Esophagus squamous epithelium (tissue), 5 donors: Measurements from ENCODE around the gene LIG3. TPM values are rescaled to one million over a fixed set of nuclear protein-coding genes. Genes with fewer than 3 reads are reported as not detected.
"Not testable (repeated sequence)": the region's sequence is repeated elsewhere in the genome, so short reads cannot be mapped to it uniquely, and the experiment has no call there.

Experiments used
- DNase-seq: peaks from one replicate; lab custom pipeline; 2025; lab: John Stamatoyannopoulos, UW
- H3K27ac ChIP-seq, 4 donors: fragments of 200-600 bp; sonication (generic); one replicate each; pipeline ENCODE4 v1.5.1; 2016 to 2019; ENCODE audit warnings: mild to moderate bottlenecking in 1 of 4
- H3K27me3 ChIP-seq, 4 donors: fragments of 200-600 bp; sonication (generic); 1 replicate in 3 of 4; 2 replicates in 1 of 4; pipeline versions ENCODE4 v1.5.1 to v1.6.0; 2017 to 2021; ENCODE audit warnings: antibody characterized with exemption in 1 of 4
- H3K36me3 ChIP-seq, 3 donors: fragments of 200-600 bp; sonication (generic); one replicate each; pipeline ENCODE4 v1.5.1; 2016 to 2019
- H3K4me1 ChIP-seq, 3 donors: fragments of 200-600 bp; sonication (generic); one replicate each; pipeline ENCODE4 v1.5.1; 2017 to 2019
- H3K4me3 ChIP-seq, 4 donors: fragments of 200-600 bp; sonication (generic); 1 replicate in 3 of 4; 2 replicates in 1 of 4; pipeline ENCODE4 v1.5.1; 2016 to 2019; ENCODE audit warnings: mild to moderate bottlenecking in 2 of 4, moderate library complexity in 1 of 4
- H3K9me3 ChIP-seq, 3 donors: fragments of 200-600 bp; sonication (generic); one replicate each; pipeline ENCODE4 v1.5.1; 2016 to 2019
- CTCF ChIP-seq, 6 experiments: fragments of 450-650 bp in 4 of 6; fragments of 200-600 bp in 2 of 6; sonication (generic) in 2 of 6; IDR thresholded peaks; one replicate each; pipeline ENCODE4 v1.5.1; 2016 to 2019; ENCODE audit warnings: antibody characterized with exemption in 6 of 6, mild to moderate bottlenecking in 4 of 6, moderate library complexity in 4 of 6
- POLR2A ChIP-seq, 4 donors: fragments of 450-650 bp; IDR thresholded peaks; one replicate each; pipeline ENCODE4 v1.6.1; 2017; ENCODE audit warnings: antibody characterized with exemption in 4 of 4, mild to moderate bottlenecking in 4 of 4, moderate library complexity in 3 of 4
- WGBS, 2 donors: methylation state at CpG; one replicate each; pipeline ENCODE4 v1.1.5; 2018; 5-methylcytosine and 5-hydroxymethylcytosine counted together
- intact Hi-C: fragments of 100-400 bp; cut with DNase I; formaldehyde crosslinking; loops from one replicate; pipeline ENCODE4 v1.15.0; 2022
- total RNA-seq, 4 donors: library from RNA; depleted of rRNA; stranded (reverse); fragments of >200 nt; gene quantifications; one replicate each; pipeline ENCODE4 v1.1.0, GENCODE V29; 2016
- donor health status: DM: yes; HTN: yes; CAD: no.

LIG3 gene
- total RNA-seq = 10 to 100 TPM; 18.9 to 32.6 (median 26.6) TPM

- peak; percentile 55 for DNase-seq
- H3K4me1 ChIP-seq = peaks cover 10 to 47% (median 11%) of the 10 kb centered on the region in 3 donors
- peaks cover 0 to 21% (median 0%) of the 10 kb centered on the region in 3 donors for H3K36me3 ChIP-seq
- 0 to 1% methylated on average over 5 of the region's 39 CpGs for WGBS, 2 donors
- peak within 1 kb of the TSS; percentile 90 to 98 (median 96) for H3K4me3 ChIP-seq
- no peaks in the 10 kb centered on the region for H3K9me3 ChIP-seq
- TF ChIP-seq CTCF (IDR thresholded peaks at IDR 0.05) (peak in 1 of 6 experiments; percentile 32), POLR2A (IDR thresholded peaks at IDR 0.05) (peak in 1 of 4 donors; percentile 66)
- H3K27ac ChIP-seq = peak within 1 kb of the TSS; percentile 99 to 100 (median 100)
- no peaks in the 10 kb centered on the region for H3K27me3 ChIP-seq
- intact Hi-C loops = loop anchor here (5.0 kb wide), 1 partner anchor 107 kb away; no protein-coding TSS in a partner anchor
These were observed at the start of gene LIG3 for GRCh38 chr17:34980353-34980680. Gene LIG3, plus strand, starts transcription at chr17:34980512. Its CDS starts 2,494 bp downstream, at chr17:34983006.

- H3K27me3 ChIP-seq, H3K4me3 ChIP-seq, H3K27ac ChIP-seq, H3K36me3 ChIP-seq, intact Hi-C loops, DNase-seq, H3K9me3 ChIP-seq, H3K4me1 ChIP-seq: not testable (repeated sequence)
- WGBS, 2 donors = 87 to 99% methylated on average over 4 of the region's 4 CpGs
These were observed 29.5 kb upstream of the LIG3 start for GRCh38 chr17:34950780-34951179.

- peaks cover 0 to 5% (median 0%) of the 10 kb centered on the region in 3 donors for H3K36me3 ChIP-seq
- intact Hi-C loops = no loop called here
- H3K9me3 ChIP-seq = no peaks in the 10 kb centered on the region
- WGBS, 2 donors = 79 to 85% methylated on average over 1 of the region's 1 CpG
- DNase-seq = no peak
- TF ChIP-seq CTCF (IDR thresholded peaks at IDR 0.05) (no peak), POLR2A (IDR thresholded peaks at IDR 0.05) (no peak)
- H3K27ac ChIP-seq = no peak overlapping the region
- H3K27me3 ChIP-seq = no peaks in the 10 kb centered on the region
- peaks cover 12 to 26% (median 14%) of the 10 kb centered on the region in 3 donors for H3K4me1 ChIP-seq
- H3K4me3 ChIP-seq = no peak overlapping the region
These were observed 21.9 kb upstream of the LIG3 start for GRCh38 chr17:34958438-34958837.

GRCh38 chr17:34961093-34961911, 19.0 kb upstream of the LIG3 start, which contains the start of the genes CCT6B and ZNF830:
Gene CCT6B, minus strand, starts transcription at chr17:34961460. Its CDS starts 67 bp downstream, at chr17:34961393.
Gene ZNF830, plus strand, starts transcription at chr17:34961540. Its CDS starts 27 bp downstream, at chr17:34961567.
- Histone ChIP-seq H3K9me3 (no peaks in the 10 kb centered on the region), H3K27ac (peak within 1 kb of the TSS; percentile 90 to 95 (median 91)), H3K36me3 (peaks cover 0 to 33% (median 15%) of the 10 kb centered on the region in 3 donors), H3K27me3 (no peaks in the 10 kb centered on the region), H3K4me1 (peaks cover 12 to 29% (median 14%) of the 10 kb centered on the region in 3 donors), H3K4me3 (peak within 1 kb of the TSS; percentile 62 to 97 (median 90))
- DNase-seq = peak; percentile 70
- intact Hi-C loops = no loop called here
- 0 to 2% methylated on average over 31 of the region's 65 CpGs for WGBS, 2 donors
- TF ChIP-seq CTCF (IDR thresholded peaks at IDR 0.05) = peak in 1 of 6 experiments; percentile 5
- TF ChIP-seq POLR2A (IDR thresholded peaks at IDR 0.05) = peak in 2 of 4 donors; percentile 69 to 74

- no peaks in the 10 kb centered on the region for H3K9me3 ChIP-seq
- H3K4me3 ChIP-seq = no peak overlapping the region
- no peak overlapping the region for H3K27ac ChIP-seq
- TF ChIP-seq POLR2A (IDR thresholded peaks at IDR 0.05) (no peak), CTCF (IDR thresholded peaks at IDR 0.05) (no peak)
- WGBS, 2 donors = 32 to 64% methylated on average over 2 of the region's 2 CpGs
- H3K36me3 ChIP-seq = peaks cover 0 to 7% (median 0%) of the 10 kb centered on the region in 3 donors
- intact Hi-C loops = no loop called here
- H3K27me3 ChIP-seq = no peaks in the 10 kb centered on the region
- no peak for DNase-seq
- peaks cover 0 to 1% (median 0%) of the 10 kb centered on the region in 3 donors for H3K4me1 ChIP-seq
These were observed 6.1 kb upstream of the LIG3 start for GRCh38 chr17:34974179-34974578.
